A549 treated with CpdA at 1 μM for 4 hours (cell line): ENCODE measurements around the gene CCDC201. TPM values are rescaled to one million over a fixed set of nuclear protein-coding genes. Genes with fewer than 3 reads are reported as not detected.

Source experiments
- total RNA-seq: library from RNA; stranded (reverse); fragments of 200-300 nt; extraction: Qiagen RNA extraction; gene quantifications from 5 replicates; pipeline ENCODE4 v1.2.3, GENCODE V29; 2022; ENCODE audit warnings: low read depth

CCDC201 gene, protein sequence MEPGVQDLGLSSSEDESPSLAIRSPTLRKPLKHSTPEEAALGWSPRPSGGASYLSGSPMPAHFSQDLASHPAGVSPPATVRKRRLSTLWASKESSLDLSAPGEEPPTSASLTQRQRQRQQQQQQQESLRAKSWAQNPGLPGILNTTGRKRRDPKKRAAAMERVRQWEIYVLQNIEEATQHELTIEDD
- 0.01 TPM in 1 of 5 replicates, not detected in the others for total RNA-seq

DNA sequence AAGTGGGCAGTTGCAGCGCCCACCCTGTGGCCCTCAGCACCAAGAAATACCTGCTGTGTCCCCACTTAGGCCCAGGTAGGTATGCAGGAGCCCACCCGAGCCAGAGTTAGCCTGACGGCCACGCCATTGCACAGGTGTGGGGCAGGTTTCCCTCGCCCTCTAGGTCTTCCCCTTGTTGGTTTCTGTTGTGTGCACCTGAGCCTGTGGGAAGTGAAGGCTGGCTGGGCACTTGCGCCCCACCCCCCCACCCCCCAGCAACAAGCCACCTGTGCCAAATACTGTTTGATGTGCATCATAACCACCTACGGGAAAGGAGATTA lies at the start of gene CCDC201:
CCDC201 (minus strand) TSS at position 48 of the 320 bp plus-strand sequence. CDS start 75 bp downstream, outside the sequence.

DNA sequence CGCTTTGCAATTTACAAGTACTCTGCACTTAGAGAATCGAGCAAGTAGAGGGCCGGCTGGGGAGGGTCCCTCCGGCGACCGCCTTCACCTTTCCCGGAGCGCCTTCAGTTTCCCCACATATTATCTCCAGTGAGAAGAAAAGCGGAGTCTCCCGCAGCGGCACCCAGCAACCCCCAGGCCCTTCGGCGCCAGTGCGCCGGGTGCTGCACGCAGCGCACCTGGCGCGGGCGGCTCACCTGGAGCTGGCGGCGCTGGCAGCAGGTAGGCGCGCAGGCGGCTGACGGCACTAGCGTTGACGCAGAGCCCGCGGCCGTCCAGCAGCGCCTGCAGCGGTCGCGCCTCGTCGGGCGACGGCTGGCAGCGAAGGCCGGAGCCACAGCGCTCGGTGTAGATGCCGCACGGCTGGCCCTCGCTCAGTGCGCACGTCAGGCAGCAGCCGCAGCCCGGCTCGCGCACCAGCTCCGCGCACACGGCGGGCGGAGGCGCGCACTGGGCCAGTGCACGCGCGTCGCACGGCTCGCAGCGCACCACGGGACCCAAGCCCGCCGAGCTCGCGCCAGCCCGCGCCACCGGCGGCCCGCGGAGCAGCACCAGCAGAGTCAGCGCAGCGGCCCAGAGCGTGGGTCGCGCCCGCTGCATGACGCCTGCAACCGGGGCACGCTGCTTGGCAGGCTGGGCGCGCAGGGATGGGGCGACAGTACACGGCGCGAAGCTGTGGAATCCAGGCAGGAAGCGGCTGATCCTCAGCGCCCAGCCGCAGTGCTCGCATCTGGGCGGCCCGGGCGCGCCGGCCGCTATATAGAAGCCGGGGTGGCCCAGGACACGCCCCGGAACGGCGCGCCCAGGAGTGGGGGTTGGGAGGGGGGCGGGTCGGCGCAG lies 47.9 kb upstream of the CCDC201 start, which contains the start of gene IGFBP3:
IGFBP3 (minus strand) TSS at position 771 of the 879 bp plus-strand sequence; CDS start at position 639, 132 bp downstream.

DNA sequence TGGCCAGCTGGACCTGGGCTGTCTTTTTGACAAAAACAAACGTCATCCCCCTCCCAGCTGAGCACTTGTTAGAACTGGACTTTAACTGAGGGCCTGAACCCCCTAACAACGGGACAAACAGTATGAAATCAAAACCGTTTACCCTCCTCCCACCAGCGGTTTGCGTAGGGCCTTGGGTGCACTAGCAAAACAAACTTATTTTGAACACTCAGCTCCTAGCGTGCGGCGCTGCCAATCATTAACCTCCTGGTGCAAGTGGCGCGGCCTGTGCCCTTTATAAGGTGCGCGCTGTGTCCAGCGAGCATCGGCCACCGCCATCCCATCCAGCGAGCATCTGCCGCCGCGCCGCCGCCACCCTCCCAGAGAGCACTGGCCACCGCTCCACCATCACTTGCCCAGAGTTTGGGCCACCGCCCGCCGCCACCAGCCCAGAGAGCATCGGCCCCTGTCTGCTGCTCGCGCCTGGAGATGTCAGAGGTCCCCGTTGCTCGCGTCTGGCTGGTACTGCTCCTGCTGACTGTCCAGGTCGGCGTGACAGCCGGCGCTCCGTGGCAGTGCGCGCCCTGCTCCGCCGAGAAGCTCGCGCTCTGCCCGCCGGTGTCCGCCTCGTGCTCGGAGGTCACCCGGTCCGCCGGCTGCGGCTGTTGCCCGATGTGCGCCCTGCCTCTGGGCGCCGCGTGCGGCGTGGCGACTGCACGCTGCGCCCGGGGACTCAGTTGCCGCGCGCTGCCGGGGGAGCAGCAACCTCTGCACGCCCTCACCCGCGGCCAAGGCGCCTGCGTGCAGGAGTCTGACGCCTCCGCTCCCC lies 15.5 kb upstream of the CCDC201 start, which contains the start of gene IGFBP1:
IGFBP1 (plus strand) TSS at position 304 of the 808 bp plus-strand sequence; CDS start at position 469, 165 bp downstream.

Other genes with a start within 250 kb of the CCDC201 start
- 22.2 to 36.3 TPM (median 30.8 TPM) in 5 replicates for gene IGFBP1, start 15.4 kb upstream of the CCDC201 start, total RNA-seq
- gene IGFBP3, start 48.2 kb upstream of the CCDC201 start, total RNA-seq: 178 to 294 TPM (median 243 TPM) in 5 replicates